HG03280 (cell line): ENCODE measurements around the gene PIAS1.
"Not testable (repeated sequence)": the region's sequence is repeated elsewhere in the genome, so short reads cannot be mapped to it uniquely, and the experiment has no call there.

Experiments
- ATAC-seq: cut with Tn5 transposase; IDR thresholded peaks from one replicate; pipeline ENCODE4 v1.9.1; 2021; ENCODE audit warnings: mild to moderate bottlenecking, moderate library complexity; ENCODE audit not compliant: unreplicated experiment

Gene PIAS1

GRCh38 chr15:68201153-68201878 is 147.2 kb downstream of the PIAS1 start:
- ATAC-seq, result no peak

- no peak for ATAC-seq
Measured at GRCh38 chr15:68201879-68202261, 147.8 kb downstream of the PIAS1 start.

- ATAC-seq, result not testable (repeated sequence)
Measured at GRCh38 chr15:68202994-68203393, 148.9 kb downstream of the PIAS1 start.

- ATAC-seq, result no peak
Measured at GRCh38 chr15:68203486-68203885, 149.4 kb downstream of the PIAS1 start.

GRCh38 chr15:68203956-68204355 is 149.8 kb downstream of the PIAS1 start:
- no peak for ATAC-seq

GRCh38 chr15:68204361-68204760 is 150.2 kb downstream of the PIAS1 start:
- ATAC-seq, result no peak

- ATAC-seq, result no peak
Measured at GRCh38 chr15:68204776-68205557, 150.9 kb downstream of the PIAS1 start, which contains the start of gene CALML4. TSS of gene CALML4 (minus strand) at chr15:68205332. CDS start at chr15:68205247, 85 bp downstream.

- ATAC-seq, result no peak
Measured at GRCh38 chr15:68205558-68205944, 151.4 kb downstream of the PIAS1 start.

- no peak for ATAC-seq
Measured at GRCh38 chr15:68205954-68206539, 151.9 kb downstream of the PIAS1 start.

GRCh38 chr15:68206711-68207151 is 152.6 kb downstream of the PIAS1 start:
- ATAC-seq, result no peak

- no peak for ATAC-seq
Measured at GRCh38 chr15:68207176-68207935, 153.2 kb downstream of the PIAS1 start.

- no peak for ATAC-seq
Measured at GRCh38 chr15:68208136-68208535, 154.0 kb downstream of the PIAS1 start.

- no peak for ATAC-seq
Measured at GRCh38 chr15:68208636-68209240, 154.6 kb downstream of the PIAS1 start.

GRCh38 chr15:68209272-68209671 is 155.2 kb downstream of the PIAS1 start:
- no peak for ATAC-seq

GRCh38 chr15:68209735-68210408 is 155.8 kb downstream of the PIAS1 start:
- ATAC-seq, result no peak

GRCh38 chr15:68210409-68210756 is 156.3 kb downstream of the PIAS1 start:
- ATAC-seq, result no peak

GRCh38 chr15:68210821-68211655 is 156.9 kb downstream of the PIAS1 start:
- no peak for ATAC-seq

- no peak for ATAC-seq
Measured at GRCh38 chr15:68211656-68212320, 157.7 kb downstream of the PIAS1 start.

GRCh38 chr15:68213491-68213845 is 159.4 kb downstream of the PIAS1 start:
- ATAC-seq, result not testable (repeated sequence)
